HG03575 (cell line): ENCODE measurements around the gene CAMKV.
"Not testable (repeated sequence)": the region's sequence is repeated elsewhere in the genome, so short reads cannot be mapped to it uniquely, and the experiment has no call there.

Experiments used
- ATAC-seq: cut with Tn5 transposase; IDR thresholded peaks from one replicate; pipeline ENCODE4 v1.9.1; 2021; ENCODE audit not compliant: unreplicated experiment, insufficient number of reproducible peaks, low FRiP score; ENCODE audit errors: extremely low read depth

CAMKV gene

GRCh38 chr3:49869525-49870126, at the start of gene CAMKV:
CAMKV (minus strand) TSS chr3:49869906; CDS start chr3:49862388, 7,518 bp downstream.
- no peak for ATAC-seq

GRCh38 chr3:49917806-49918590, 48.3 kb upstream of the CAMKV start:
- ATAC-seq: not testable (repeated sequence)

DNA sequence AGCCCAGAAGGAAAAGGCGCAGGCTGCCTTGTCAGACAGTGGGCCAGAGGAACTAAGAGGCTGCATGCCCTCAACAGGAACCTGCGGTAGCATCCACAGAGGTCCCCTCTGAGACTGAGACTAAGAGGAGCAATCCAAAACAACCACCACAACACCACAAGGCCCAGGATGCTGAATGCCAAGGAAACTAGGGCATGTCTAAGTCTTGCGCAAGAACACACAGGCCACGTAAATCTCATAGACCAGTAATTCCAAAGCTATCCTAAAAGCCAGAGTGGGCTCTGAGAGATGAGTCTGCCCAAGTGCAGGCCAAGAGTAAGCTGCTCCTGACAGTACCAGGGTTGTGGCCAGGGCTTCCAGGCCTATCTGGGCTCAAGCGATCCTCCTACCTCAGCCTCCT, 47.0 kb upstream of the CAMKV start:
- ATAC-seq: no peak

DNA sequence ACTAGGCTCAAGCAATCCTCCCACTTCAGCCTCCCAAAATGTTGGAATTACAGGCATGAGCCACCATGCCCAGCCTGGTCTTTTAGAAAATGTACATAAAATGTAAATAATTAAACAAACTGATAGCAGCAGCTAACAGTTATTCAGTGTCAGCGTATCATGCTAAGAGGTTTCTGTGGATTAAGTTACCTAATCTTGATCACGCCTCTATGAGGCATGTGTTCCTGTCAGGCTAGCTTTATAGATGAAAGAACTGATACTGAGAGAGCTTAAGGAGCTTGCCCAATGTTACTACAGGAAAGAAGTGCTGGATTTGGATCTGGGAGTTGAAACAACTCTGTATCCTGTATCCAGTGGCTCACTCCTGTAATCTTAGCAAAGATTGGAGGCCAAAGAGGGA, 45.2 kb upstream of the CAMKV start:
- no peak for ATAC-seq

DNA sequence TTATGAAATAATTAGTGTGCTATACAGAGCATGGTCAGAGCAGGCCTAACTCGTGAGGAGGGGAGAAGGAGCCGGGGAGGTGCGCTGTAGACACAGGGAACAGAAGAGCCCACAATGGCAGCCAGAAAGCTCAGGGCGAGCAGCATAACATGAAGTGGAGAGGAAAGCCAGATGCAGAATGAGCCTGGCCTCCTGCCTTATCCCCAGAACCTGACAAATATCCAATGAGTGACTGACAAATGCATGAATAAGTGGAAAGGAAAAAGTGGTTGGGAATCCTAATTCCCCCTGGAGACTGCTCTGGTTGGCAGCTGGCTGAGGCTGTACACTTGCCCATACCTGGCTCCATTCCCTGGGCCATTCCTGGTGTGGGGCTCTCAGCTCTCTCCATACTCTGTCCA, 43.2 kb upstream of the CAMKV start:
- ATAC-seq: no peak

- no peak for ATAC-seq
Observed at GRCh38 chr3:49911611-49912010, 41.9 kb upstream of the CAMKV start.

- ATAC-seq: no peak
Observed at GRCh38 chr3:49911124-49911420, 41.4 kb upstream of the CAMKV start.

DNA sequence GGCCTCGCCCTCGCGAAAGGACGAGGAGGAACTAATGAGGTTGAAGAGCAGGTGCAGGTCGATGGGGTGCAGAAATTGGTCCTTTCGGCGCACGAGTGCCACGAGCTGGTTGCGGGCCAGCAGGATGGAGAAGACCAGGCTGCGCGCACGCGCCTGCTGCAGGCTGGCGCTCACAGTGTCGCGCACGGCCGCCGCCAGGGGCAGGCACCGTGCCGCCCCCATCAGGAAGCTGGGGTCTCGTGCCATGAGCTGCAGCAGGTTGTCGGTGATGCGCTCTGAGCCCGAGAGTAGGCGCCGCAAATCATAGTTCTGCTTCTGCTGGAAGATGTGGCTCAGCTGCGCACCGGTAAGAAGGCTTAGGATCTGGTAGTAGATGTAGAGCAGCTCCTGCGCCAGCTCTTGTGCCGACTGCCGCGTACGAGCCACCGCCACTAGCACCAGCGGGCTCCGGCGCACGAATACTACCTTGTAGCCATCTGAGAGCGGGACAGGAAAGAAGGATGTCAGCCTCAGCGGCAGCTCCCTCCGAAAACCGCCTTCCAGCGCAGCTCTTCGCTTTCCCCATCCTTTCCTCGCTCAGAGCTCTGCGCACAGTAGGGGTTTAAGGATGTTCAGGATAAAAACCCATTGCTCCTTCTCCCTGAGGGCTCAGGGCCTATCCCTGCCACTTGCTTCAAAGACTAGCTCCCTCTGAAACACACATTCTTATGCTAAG, 40.9 kb upstream of the CAMKV start:
- ATAC-seq: no peak

DNA sequence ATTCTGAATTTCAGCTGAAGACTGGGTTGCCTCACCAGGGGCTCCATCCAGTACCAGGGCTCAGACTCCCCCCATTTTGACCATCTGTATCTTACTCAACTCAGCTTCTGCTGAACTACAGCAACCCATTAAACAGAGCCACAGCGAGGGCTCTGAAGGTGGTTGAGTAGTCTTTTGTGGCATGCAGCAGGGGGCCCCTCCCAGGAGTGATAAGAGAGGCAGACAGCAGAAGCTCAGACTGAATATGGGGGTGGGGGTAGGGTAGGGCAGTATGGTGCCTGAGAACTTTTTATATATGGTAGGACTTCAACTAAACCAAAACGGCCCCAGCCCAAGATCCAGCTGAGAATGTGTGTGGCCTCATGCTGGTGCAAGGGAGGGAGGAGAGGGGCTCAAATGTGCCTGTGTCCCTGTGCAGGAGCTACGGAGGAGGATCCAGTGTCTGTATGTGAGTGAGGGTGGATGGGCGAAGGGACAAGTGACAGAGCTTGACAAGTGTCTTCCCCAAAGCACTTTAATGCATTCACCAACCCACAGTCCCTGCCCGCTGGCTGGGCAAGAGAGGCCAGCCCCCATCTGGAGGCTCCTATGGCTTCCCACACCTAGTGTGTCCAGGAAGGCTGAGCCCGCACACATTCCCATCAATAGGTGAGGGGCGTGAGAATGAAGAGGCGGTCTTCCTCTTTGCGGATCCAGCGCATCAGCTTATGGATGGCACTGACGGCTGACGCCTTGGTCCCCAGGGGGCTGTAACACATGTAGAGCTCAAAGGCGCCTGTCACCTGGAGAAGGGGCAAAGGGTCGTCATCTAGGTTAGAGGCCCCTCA, 38.9 kb upstream of the CAMKV start:
- ATAC-seq: no peak

- no peak for ATAC-seq
Observed at GRCh38 chr3:49906073-49906743, 36.5 kb upstream of the CAMKV start.

- ATAC-seq: not testable (repeated sequence)
Observed at GRCh38 chr3:49904448-49904847, 34.7 kb upstream of the CAMKV start.

GRCh38 chr3:49903451-49904424, 34.0 kb upstream of the CAMKV start, which contains the start of gene MST1R:
MST1R (minus strand) TSS chr3:49903873; CDS start chr3:49903609, 264 bp downstream.
- no peak for ATAC-seq

DNA sequence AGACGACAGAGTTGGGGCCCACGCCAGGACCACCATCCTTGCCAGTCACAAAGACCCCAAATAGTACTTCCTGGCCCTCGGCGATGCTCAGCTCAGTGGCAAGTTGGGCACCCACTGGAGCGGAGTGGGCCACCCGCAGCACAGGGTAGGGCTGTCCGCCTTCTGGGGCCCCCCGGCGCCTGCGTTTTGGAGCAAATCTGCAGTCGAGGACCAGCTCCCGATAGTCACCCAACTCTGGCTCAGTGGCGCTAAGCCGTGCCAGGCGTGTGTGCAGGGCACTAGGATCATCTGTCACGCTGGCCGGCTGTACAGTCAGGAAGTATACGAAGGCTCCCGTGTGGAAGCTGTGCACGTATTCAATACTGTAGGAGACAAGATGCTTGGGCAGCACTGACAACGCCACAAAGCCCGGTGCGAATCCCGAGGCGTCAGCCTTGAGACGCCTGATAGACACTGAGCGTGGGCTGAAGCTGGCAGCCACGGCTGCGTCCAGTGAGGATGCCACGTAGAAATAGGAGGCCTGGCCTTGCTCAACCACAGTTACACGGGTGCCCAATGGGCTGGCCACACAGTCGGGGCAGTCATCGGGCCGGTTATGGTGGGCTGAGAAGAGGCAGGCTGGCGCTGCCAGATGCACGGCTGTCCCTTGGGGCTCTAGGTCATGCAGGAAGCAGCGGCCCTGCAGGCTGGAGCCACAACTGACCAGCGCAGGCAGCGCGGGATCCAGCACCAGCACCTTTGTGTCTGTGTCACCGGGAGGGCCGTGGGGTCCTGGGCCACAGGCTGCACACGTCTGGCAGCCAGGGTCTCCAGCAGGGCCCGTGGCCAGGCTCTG, 33.0 kb upstream of the CAMKV start:
- no peak for ATAC-seq

GRCh38 chr3:49901366-49902339, 31.9 kb upstream of the CAMKV start:
- no peak for ATAC-seq

GRCh38 chr3:49900491-49901153, 30.9 kb upstream of the CAMKV start:
- ATAC-seq: no peak
